ENCODE measurements around the gene PDE4C. TPM values are rescaled to one million over a fixed set of nuclear protein-coding genes. Genes with fewer than 3 reads are reported as not detected.

The PDE4C gene
- total RNA-seq, 1 experiment from 2014 or later: 3.0 TPM

GRCh38 chr19:18233224-18233825 is 7.1 kb upstream of the PDE4C start (continued):
- peak; percentile 77; the same call in 1 of the 2 replicates for TF ChIP-seq MLX (CRISPR knock-in tag; IDR thresholded peaks at IDR 0.05)
- peak; percentile 93 for TF ChIP-seq SMAD3 (CRISPR knock-in tag; IDR thresholded peaks at IDR 0.05; ENCODE audit: borderline replicate concordance)
- 0 out of 2 replicates have a peak, but pooled peaks have one; percentile 50 for TF ChIP-seq ZNF138 (CRISPR knock-in tag; conservative IDR thresholded peaks at IDR 0.05)
- peak; percentile 57 for TF ChIP-seq NFYB (CRISPR knock-in tag; conservative IDR thresholded peaks at IDR 0.05; ENCODE audit: low read depth)
- TF ChIP-seq SMAD4 (CRISPR knock-in tag; IDR thresholded peaks at IDR 0.05): peak; percentile 93
- TF ChIP-seq PRDM15 (CRISPR knock-in tag; IDR thresholded peaks at IDR 0.05): peak; percentile 38; the same call in 1 of the 2 replicates
- TF ChIP-seq ZBTB21 (CRISPR knock-in tag; IDR thresholded peaks at IDR 0.05; ENCODE audit: borderline replicate concordance): peak; percentile 82
- peak; percentile 88; the same call in 1 of the 2 replicates for TF ChIP-seq IRF2 (CRISPR knock-in tag; IDR thresholded peaks at IDR 0.05; ENCODE audit: borderline replicate concordance, low read depth)
- TF ChIP-seq ATF6 (CRISPR knock-in tag; IDR thresholded peaks at IDR 0.05): peak; percentile 88
- no peak for TF ChIP-seq MXD4 (CRISPR knock-in tag; IDR thresholded peaks at IDR 0.05; ENCODE audit: borderline replicate concordance)
- TF ChIP-seq IRF1 (CRISPR knock-in tag; IDR thresholded peaks at IDR 0.05): peak; percentile 91
- peak; percentile 61; the same call in 1 of the 2 replicates for TF ChIP-seq E2F5 (CRISPR knock-in tag; IDR thresholded peaks at IDR 0.05)
- TF ChIP-seq STAT6 (CRISPR knock-in tag; conservative IDR thresholded peaks at IDR 0.05; ENCODE audit: low read depth): no peak
- TF ChIP-seq FOXJ3 (CRISPR knock-in tag; IDR thresholded peaks at IDR 0.05; ENCODE audit: borderline replicate concordance): 0 out of 2 replicates have a peak, but pooled peaks have one; percentile 84
- no peak for TF ChIP-seq ZNF532 (CRISPR knock-in tag; IDR thresholded peaks at IDR 0.05; ENCODE audit: borderline replicate concordance)
- 0 out of 2 replicates have a peak, but pooled peaks have one; percentile 5 for TF ChIP-seq ZNF396 (CRISPR knock-in tag; IDR thresholded peaks at IDR 0.05; ENCODE audit: borderline replicate concordance)
- TF ChIP-seq ZNF416 (CRISPR knock-in tag; IDR thresholded peaks at IDR 0.05): 0 out of 2 replicates have a peak, but pooled peaks have one; percentile 24
- no peak for TF ChIP-seq HMGA2 (CRISPR knock-in tag; IDR thresholded peaks at IDR 0.05)
- TF ChIP-seq MYBL2 (CRISPR knock-in tag; IDR thresholded peaks at IDR 0.05): peak; percentile 93
- peak; percentile 94; the same call in 1 of the 2 replicates for TF ChIP-seq CBFB (CRISPR knock-in tag; IDR thresholded peaks at IDR 0.05; ENCODE audit: low read depth)
- TF ChIP-seq FOXK1 (CRISPR knock-in tag; IDR thresholded peaks at IDR 0.05): peak; percentile 87
- TF ChIP-seq NR2C2 (CRISPR knock-in tag; IDR thresholded peaks at IDR 0.05): no peak; the same call in 1 of the 2 replicates
- peak; percentile 73; the same call in 1 of the 2 replicates for TF ChIP-seq ATF1 (CRISPR knock-in tag; IDR thresholded peaks at IDR 0.05)
